NCI-H460 (cell line): ENCODE results near the gene USP35. TPM values are rescaled to one million over a fixed set of nuclear protein-coding genes. Genes with fewer than 3 reads are reported as not detected.

Experiments used
- DNase-seq: peaks from one replicate; pipeline ENCODE4 v3.0.0-alpha.2; 2016; ENCODE audit warnings: low read depth; ENCODE audit errors: extremely low read depth
- total RNA-seq: library from RNA; depleted of rRNA; stranded (reverse); fragments of >200 nt; shearing (Covaris generic); gene quantifications from 2 replicates; pipeline ENCODE4 v1.2.3, GENCODE V29; 2014; rRNA removed

The USP35 gene
- total RNA-seq, 1 experiment from 2014 or later, result 3.8 TPM

GRCh38 chr11:78259777-78260487, 71.2 kb downstream of the USP35 start:
- no peak for DNase-seq

- DNase-seq, result no peak
Measured at GRCh38 chr11:78261367-78261766, 72.6 kb downstream of the USP35 start.

- DNase-seq, result no peak
Measured at GRCh38 chr11:78261828-78262227, 73.1 kb downstream of the USP35 start.

- no peak for DNase-seq
Measured at GRCh38 chr11:78262238-78262637, 73.5 kb downstream of the USP35 start.

- DNase-seq, result no peak
Measured at GRCh38 chr11:78262691-78263090, 74.0 kb downstream of the USP35 start.

Other genes starting within 250 kb of the USP35 start
- 17.6 and 27.2 TPM in 2 replicates for gene INTS4, start 194.3 kb upstream of the USP35 start, total RNA-seq
- 0.66 and 0.82 TPM in 2 replicates for gene KCTD14, start 165.6 kb upstream of the USP35 start, total RNA-seq
- gene THRSP, start 125.1 kb upstream of the USP35 start, total RNA-seq, result not detected in 2 replicates
- gene NDUFC2, start 109.1 kb upstream of the USP35 start, total RNA-seq, result 89.6 and 107 TPM in 2 replicates
- gene ALG8, start 49.3 kb upstream of the USP35 start, total RNA-seq, result 55.2 and 55.9 TPM in 2 replicates
- gene KCTD21, start 293 bp upstream of the USP35 start, total RNA-seq, result 2.3 and 4.1 TPM in 2 replicates
- 2.5 and 2.6 TPM in 2 replicates for gene GAB2, start 228.9 kb downstream of the USP35 start, total RNA-seq